Breast epithelium (tissue), 4 donors: Measurements from ENCODE around the gene ADGRL4. TPM values are rescaled to one million over a fixed set of nuclear protein-coding genes. Genes with fewer than 3 reads are reported as not detected.

Experiments used
- DNase-seq, 2 donors: peaks; one replicate each; pipeline ENCODE4 v3.0.0-alpha.2; 2019; ENCODE audit warnings: low spot score in 2 of 2
- H3K27ac ChIP-seq, 2 donors: fragments of 200-600 bp; sonication (generic) in 1 of 2; one replicate each; pipeline ENCODE4 v1.5.1; 2016 to 2019; ENCODE audit warnings: mild to moderate bottlenecking in 1 of 2
- H3K27me3 ChIP-seq, 2 donors: fragments of 200-600 bp; sonication (generic) in 1 of 2; one replicate each; pipeline versions ENCODE4 v1.5.1 to v1.6.0; 2017 to 2019; ENCODE audit warnings: control low read depth in 1 of 2, mild to moderate bottlenecking in 1 of 2
- H3K36me3 ChIP-seq: fragments of 200-600 bp; one replicate; pipeline ENCODE4 v1.5.1; 2019
- H3K4me1 ChIP-seq, 2 donors: fragments of 200-600 bp; sonication (generic); one replicate each; pipeline ENCODE4 v1.5.1; 2016 to 2019; ENCODE audit warnings: control low read depth in 1 of 2
- H3K4me3 ChIP-seq, 3 donors: fragments of 200-600 bp; sonication (generic); 1 replicate in 2 of 3; 2 replicates in 1 of 3; pipeline ENCODE4 v1.5.1; 2016 to 2019; ENCODE audit warnings: mild to moderate bottlenecking in 3 of 3, moderate library complexity in 2 of 3
- H3K9me3 ChIP-seq, 2 donors: fragments of 200-600 bp; sonication (generic) in 1 of 2; one replicate each; pipeline ENCODE4 v1.5.1; 2016 to 2019; ENCODE audit warnings: control low read depth in 1 of 2
- CTCF ChIP-seq, 3 donors: fragments of 450-650 bp; IDR thresholded peaks; one replicate each; pipeline ENCODE4 v1.5.1; 2016 to 2017; ENCODE audit warnings: antibody characterized with exemption in 3 of 3, mild to moderate bottlenecking in 3 of 3, moderate library complexity in 3 of 3
- POLR2A ChIP-seq: fragments of 450-650 bp; IDR thresholded peaks from one replicate; pipeline ENCODE4 v1.6.1; 2016; ENCODE audit warnings: antibody characterized with exemption, mild to moderate bottlenecking, moderate library complexity
- POLR2AphosphoS5 ChIP-seq, 3 donors: sonication (generic); formaldehyde crosslinking; IDR thresholded peaks; one replicate each; pipeline ENCODE4 v1.6.1; 2017; ENCODE audit warnings: antibody characterized with exemption in 3 of 3
- intact Hi-C: fragments of 100-400 bp; cut with DNase I; formaldehyde crosslinking; loops from one replicate; pipeline ENCODE4 v1.15.1; 2023; ENCODE audit warnings: low total_unique reads
- total RNA-seq, 3 donors: library from RNA; depleted of rRNA; stranded (reverse); fragments of >200 nt; gene quantifications; one replicate each; pipeline ENCODE4 v1.1.0, GENCODE V29; 2016

ADGRL4 gene
- total RNA-seq, 3 donors from 2014 or later = 21.2 to 74.4 (median 43.4) TPM

GRCh38 chr1:78840453-78841271 lies 165.9 kb downstream of the ADGRL4 start:
- no peaks in the 10 kb centered on the region for H3K36me3 ChIP-seq
- no peak for DNase-seq
- no peaks in the 10 kb centered on the region for H3K27me3 ChIP-seq
- TF ChIP-seq POLR2A (no peak), CTCF (IDR thresholded peaks at IDR 0.05) (no peak), POLR2AphosphoS5 (IDR thresholded peaks at IDR 0.05) (no peak)
- H3K4me3 ChIP-seq = no peak overlapping the region
- H3K4me1 ChIP-seq = no peaks in the 10 kb centered on the region
- H3K27ac ChIP-seq = no peak overlapping the region
- no peaks in the 10 kb centered on the region for H3K9me3 ChIP-seq
- intact Hi-C loops = no loop called here
